ENCODE measurements around the gene ARHGAP8.

ARHGAP8 gene

GRCh38 chr22:44909241-44909640 lies 156.9 kb downstream of the ARHGAP8 start:
- no peak for DNase-seq
